DND-41 (cell line): Measurements from ENCODE around the gene VSNL1.

Experiments
- ATAC-seq: fragments of 200-7000 bp; cut with Tn5 transposase; 3 replicates; pipeline ENCODE4 v1.9.1; 2021; ENCODE audit warnings: low read depth; ENCODE audit not compliant: insufficient read depth
- DNase-seq: peaks from one replicate; pipeline ENCODE4 v3.0.0-alpha.2; 2020
- H2AFZ ChIP-seq: 2 replicates; pipeline ENCODE4 v1.6.0; 2012; ENCODE audit warnings: low read depth, low read length
- H3K27ac ChIP-seq: 2 replicates; pipeline ENCODE4 v1.5.1; 2012; ENCODE audit warnings: low read length, inconsistent platforms
- H3K27me3 ChIP-seq: fragments of 200-600 bp; sonication (generic); 2 replicates; pipeline ENCODE4 v1.6.0; 2012; ENCODE audit warnings: low read length, mild to moderate bottlenecking, inconsistent platforms; ENCODE audit not compliant: insufficient read depth, poor library complexity
- H3K36me3 ChIP-seq: 2 replicates; pipeline ENCODE4 v1.5.1; 2012; ENCODE audit warnings: low read length, inconsistent platforms; ENCODE audit not compliant: insufficient read depth
- H3K4me1 ChIP-seq: 2 replicates; pipeline ENCODE4 v1.5.1; 2012; ENCODE audit warnings: mild to moderate bottlenecking, low read length; ENCODE audit not compliant: insufficient read depth
- H3K4me2 ChIP-seq: 2 replicates; pipeline ENCODE4 v1.6.0; 2012; ENCODE audit warnings: mild to moderate bottlenecking, moderate library complexity, low read length, inconsistent platforms; ENCODE audit not compliant: insufficient read depth
- H3K4me3 ChIP-seq, 2 experiments: fragments of 200-600 bp in 1 of 2; shearing (Covaris generic) in 1 of 2; 2 replicates each; pipeline ENCODE4 v1.5.1; 2012 to 2016; ENCODE audit warnings: inconsistent platforms in 2 of 2, low read length in 2 of 2, mild to moderate bottlenecking in 2 of 2, low read depth in 1 of 2, moderate library complexity in 1 of 2
- H3K79me2 ChIP-seq: 2 replicates; pipeline ENCODE4 v1.6.0; 2012; ENCODE audit warnings: low read length, inconsistent platforms; ENCODE audit not compliant: insufficient read depth
- H3K9ac ChIP-seq: 2 replicates; pipeline ENCODE4 v1.6.0; 2012; ENCODE audit warnings: low read depth, mild to moderate bottlenecking, inconsistent platforms, low read length, moderate library complexity
- H3K9me3 ChIP-seq: 2 replicates; pipeline ENCODE4 v1.5.1; 2012; ENCODE audit warnings: low read length, moderate library complexity, mild to moderate bottlenecking, inconsistent platforms; ENCODE audit not compliant: insufficient read depth, severe bottlenecking
- H4K20me1 ChIP-seq: 2 replicates; pipeline ENCODE4 v1.6.0; 2012; ENCODE audit warnings: low read length; ENCODE audit not compliant: insufficient read depth
- CTCF ChIP-seq: IDR thresholded peaks from 2 replicates; pipeline ENCODE4 v1.5.1; 2012; ENCODE audit warnings: borderline replicate concordance, low read length, moderate library complexity, mild to moderate bottlenecking; ENCODE audit not compliant: poor library complexity, severe bottlenecking; ENCODE audit errors: extremely low read depth
- EZH2 ChIP-seq: IDR thresholded peaks from 3 replicates; pipeline ENCODE4 v1.6.1; 2012; ENCODE audit warnings: borderline replicate concordance, low read depth, mild to moderate bottlenecking, moderate library complexity, low read length, inconsistent platforms; ENCODE audit not compliant: severe bottlenecking

Gene VSNL1

GRCh38 chr2:17611036-17611435 is 70.5 kb downstream of the VSNL1 start:
- Histone ChIP-seq H2AFZ (no peak overlapping the region), H3K27ac (no peak overlapping the region), H4K20me1 (no peaks in the 10 kb centered on the region), H3K4me3 (no peak overlapping the region), H3K36me3 (no peaks in the 10 kb centered on the region), H3K4me2 (no peak overlapping the region), H3K79me2 (no peaks in the 10 kb centered on the region), H3K27me3 (no peaks in the 10 kb centered on the region), H3K9ac (no peak overlapping the region), H3K4me1 (no peaks in the 10 kb centered on the region), H3K9me3 (no peaks in the 10 kb centered on the region)
- ATAC-seq = no peak
- TF ChIP-seq EZH2 = no peak
- TF ChIP-seq CTCF = no peak
- no peak for DNase-seq

- H3K79me2 ChIP-seq = no peaks in the 10 kb centered on the region
- H2AFZ ChIP-seq = no peak overlapping the region
- no peak overlapping the region for H3K9ac ChIP-seq
- no peak overlapping the region for H3K27ac ChIP-seq
- H4K20me1 ChIP-seq = no peaks in the 10 kb centered on the region
- H3K27me3 ChIP-seq = no peaks in the 10 kb centered on the region
- no peaks in the 10 kb centered on the region for H3K9me3 ChIP-seq
- ATAC-seq = no peak
- TF ChIP-seq CTCF = no peak
- TF ChIP-seq EZH2 = no peak
- no peak overlapping the region for H3K4me3 ChIP-seq
- no peaks in the 10 kb centered on the region for H3K4me1 ChIP-seq
- H3K36me3 ChIP-seq = no peaks in the 10 kb centered on the region
- H3K4me2 ChIP-seq = no peak overlapping the region
- DNase-seq = no peak
Observed at GRCh38 chr2:17614174-17614930, 73.9 kb downstream of the VSNL1 start.

GRCh38 chr2:17615147-17615546 is 74.7 kb downstream of the VSNL1 start:
- H3K9me3 ChIP-seq = no peaks in the 10 kb centered on the region
- no peak overlapping the region for H2AFZ ChIP-seq
- no peaks in the 10 kb centered on the region for H3K36me3 ChIP-seq
- H3K4me3 ChIP-seq = no peak overlapping the region
- H4K20me1 ChIP-seq = no peaks in the 10 kb centered on the region
- no peaks in the 10 kb centered on the region for H3K27me3 ChIP-seq
- no peak for TF ChIP-seq EZH2
- TF ChIP-seq CTCF = no peak
- no peaks in the 10 kb centered on the region for H3K4me1 ChIP-seq
- H3K79me2 ChIP-seq = no peaks in the 10 kb centered on the region
- H3K9ac ChIP-seq = no peak overlapping the region
- no peak overlapping the region for H3K27ac ChIP-seq
- DNase-seq (no peak), ATAC-seq (no peak)
- no peak overlapping the region for H3K4me2 ChIP-seq
